DMS53 (cell line): ENCODE measurements around the gene DDHD1.
A peak's percentile ranks its signal among the peaks of the same experiment; 100 is the strongest.
"Not testable (repeated sequence)": the region's sequence is repeated elsewhere in the genome, so short reads cannot be mapped to it uniquely, and the experiment has no call there.

ENCODE experiments used
- DNase-seq: peaks from one replicate; lab custom pipeline; 2025; lab: John Stamatoyannopoulos, UW

DDHD1 gene

DNA sequence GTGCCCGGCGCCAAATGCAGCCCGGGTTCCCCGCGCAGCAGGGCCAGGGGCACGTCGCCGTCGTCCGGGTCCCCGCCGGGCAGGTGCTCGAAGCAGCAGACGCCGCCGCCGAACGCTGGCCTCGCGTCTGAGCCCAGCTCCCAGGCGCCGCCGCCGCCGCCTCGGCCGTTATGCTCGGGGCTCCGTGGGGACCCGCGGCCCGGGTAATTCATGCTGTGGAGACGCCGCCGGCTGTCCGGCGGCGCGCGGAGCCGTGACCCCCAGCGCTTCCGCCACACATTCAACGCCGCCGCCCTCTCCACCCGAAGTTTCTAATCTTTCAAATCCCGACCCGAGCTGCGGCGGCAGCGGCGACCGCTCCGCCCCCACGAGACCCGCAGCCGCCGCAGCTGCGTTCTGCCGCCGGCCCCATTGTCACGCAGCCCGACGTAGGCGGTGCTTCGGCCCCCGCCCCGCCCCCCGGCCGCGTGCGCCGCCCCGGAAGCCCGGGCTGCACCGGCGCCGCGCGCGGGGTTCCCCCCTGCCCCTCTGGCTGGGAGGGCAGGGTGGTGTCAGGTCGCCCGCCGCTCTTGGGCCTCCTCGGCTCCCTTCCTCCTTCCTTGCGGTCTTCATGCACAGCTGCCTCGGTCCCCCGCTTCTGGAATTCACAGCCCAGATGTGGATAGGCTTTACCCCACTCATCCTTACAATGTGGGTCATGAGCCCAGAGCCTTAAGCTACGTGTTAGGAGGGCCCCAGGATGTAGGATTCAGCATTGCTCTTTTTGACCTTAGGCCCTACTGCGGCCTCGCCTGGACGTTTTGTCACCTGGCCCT is at the start of gene DDHD1:
Gene DDHD1 (minus strand): TSS at position 437 of the 815 bp plus-strand sequence. CDS start 225 bp downstream, at position 212.
- DNase-seq = peak; percentile 88

DNA sequence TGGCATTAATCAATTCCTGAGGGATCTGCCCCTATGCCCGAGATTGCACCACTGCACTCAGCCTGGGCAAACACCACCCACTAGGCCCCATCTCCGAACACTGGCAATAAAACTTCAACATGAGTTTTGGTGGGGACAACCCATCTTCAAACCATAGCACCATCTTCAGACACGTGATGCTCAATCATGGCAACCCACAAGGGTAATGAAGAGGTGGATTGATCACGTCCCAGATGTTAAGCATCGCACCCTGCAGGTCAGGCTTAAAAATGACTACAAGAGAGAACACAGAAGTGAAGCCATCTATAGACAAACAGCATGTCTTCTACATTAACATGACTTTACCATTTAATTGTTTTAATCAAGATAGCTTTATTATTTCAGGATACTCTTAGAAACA is 42.8 kb upstream of the DDHD1 start:
- no peak for DNase-seq

- no peak for DNase-seq
These were observed 40.1 kb upstream of the DDHD1 start for GRCh38 chr14:53193193-53193592.

- DNase-seq = no peak
These were observed 39.1 kb upstream of the DDHD1 start for GRCh38 chr14:53192052-53192760.

GRCh38 chr14:53190938-53191337 is 37.8 kb upstream of the DDHD1 start:
- DNase-seq = no peak

GRCh38 chr14:53187921-53188463 is 34.9 kb upstream of the DDHD1 start:
- no peak for DNase-seq

GRCh38 chr14:53186532-53186931 is 33.4 kb upstream of the DDHD1 start:
- DNase-seq = no peak

DNA sequence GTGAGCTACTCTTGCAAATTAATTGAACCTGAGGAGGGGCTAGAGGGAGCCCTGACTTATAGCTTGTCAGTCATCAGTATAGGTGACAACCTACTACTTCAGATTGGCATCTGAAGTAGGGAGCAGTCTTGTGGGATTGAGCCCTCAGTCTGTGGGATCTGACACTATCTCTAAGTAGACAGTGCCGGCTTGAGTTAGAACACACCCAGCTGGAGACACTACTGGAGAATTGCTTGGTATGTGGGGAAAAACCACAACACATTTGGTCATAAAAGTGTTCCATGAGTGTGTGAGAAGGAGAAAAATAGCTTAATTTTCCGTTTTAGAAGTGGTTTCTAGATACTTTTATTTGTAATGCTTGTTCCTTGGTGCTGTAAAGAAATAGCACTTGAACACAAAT is 30.5 kb upstream of the DDHD1 start:
- DNase-seq = no peak

- no peak for DNase-seq
These were observed 29.9 kb upstream of the DDHD1 start for GRCh38 chr14:53183056-53183455.

- not testable (repeated sequence) for DNase-seq
These were observed 28.4 kb upstream of the DDHD1 start for GRCh38 chr14:53181463-53182081.

DNA sequence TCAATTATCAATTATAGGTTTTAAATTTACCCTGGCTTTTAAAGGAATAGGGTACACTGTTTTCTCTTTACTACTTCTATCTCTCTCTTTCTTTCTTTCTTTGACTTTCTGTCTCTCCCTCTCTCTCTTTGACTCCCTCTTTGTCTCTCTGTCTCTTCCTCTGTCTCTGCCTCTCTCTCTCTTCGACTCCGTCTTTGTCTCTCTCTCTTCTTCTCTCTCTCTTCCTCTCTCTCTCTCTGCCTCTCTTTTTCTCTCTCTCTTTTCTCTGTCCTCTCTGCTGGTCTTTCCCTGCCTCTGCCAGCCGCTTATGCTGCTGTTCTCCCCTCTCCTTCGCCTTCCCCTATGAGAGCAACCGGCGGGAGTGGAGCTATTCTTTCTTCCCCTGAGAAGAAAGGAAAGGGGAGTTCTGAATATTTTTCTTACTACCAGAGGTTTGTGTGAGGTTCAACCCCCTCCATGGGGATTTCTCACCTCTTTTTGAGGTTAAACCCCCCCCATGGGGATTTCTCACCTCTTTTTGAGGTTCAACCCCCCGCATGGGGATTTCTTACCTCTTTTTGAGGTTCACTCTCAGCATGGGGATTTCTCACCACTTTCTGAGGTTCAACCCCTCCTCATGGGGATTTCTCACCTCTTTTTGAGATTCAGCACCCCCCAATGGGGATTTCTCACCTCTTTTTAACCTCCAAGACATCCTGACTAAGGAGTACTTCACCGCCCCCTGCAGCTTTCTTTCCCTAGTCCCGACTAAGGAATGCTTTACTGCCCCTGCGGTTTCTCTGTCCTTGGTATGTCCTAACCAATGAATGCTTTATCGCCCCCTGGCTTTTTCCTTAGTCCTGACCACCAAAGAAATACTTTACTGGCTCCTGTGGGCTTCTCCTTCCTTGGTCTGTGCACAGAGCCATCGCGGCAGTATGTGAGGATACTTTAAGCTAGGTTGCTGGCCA is 27.4 kb upstream of the DDHD1 start:
- DNase-seq = no peak

DNA sequence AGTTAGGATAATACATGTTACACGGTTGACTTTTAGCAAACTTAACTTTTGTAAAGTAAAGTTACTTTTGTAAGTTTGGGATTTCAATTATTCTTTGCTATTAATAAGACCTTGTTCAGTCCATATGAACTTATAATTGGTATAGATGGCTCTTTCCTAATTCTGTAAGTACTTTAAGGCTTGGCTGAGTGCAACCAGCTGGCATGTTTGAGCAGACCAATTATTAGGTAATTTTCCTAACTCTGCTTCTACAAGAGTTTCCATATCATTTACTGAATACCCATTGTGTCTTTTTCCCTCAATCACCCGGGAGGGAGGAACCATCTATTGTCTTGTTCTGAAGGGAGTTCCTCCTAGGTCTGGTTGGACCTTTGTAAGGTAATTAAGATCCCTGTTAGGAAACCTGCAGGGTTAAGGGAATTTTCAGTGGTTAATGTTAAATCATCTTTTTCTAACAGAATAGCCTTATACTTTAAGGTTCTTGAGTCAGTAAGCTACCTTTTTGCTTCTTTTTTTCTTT is 26.4 kb upstream of the DDHD1 start:
- not testable (repeated sequence) for DNase-seq

GRCh38 chr14:53175375-53175774 is 22.3 kb upstream of the DDHD1 start:
- DNase-seq = no peak

- no peak for DNase-seq
These were observed 21.8 kb upstream of the DDHD1 start for GRCh38 chr14:53174918-53175317.

GRCh38 chr14:53168786-53169185 is 15.7 kb upstream of the DDHD1 start:
- no peak for DNase-seq

GRCh38 chr14:53167602-53168328 is 14.6 kb upstream of the DDHD1 start:
- no peak for DNase-seq

GRCh38 chr14:53161758-53162435 is 8.8 kb upstream of the DDHD1 start:
- DNase-seq = no peak

DNA sequence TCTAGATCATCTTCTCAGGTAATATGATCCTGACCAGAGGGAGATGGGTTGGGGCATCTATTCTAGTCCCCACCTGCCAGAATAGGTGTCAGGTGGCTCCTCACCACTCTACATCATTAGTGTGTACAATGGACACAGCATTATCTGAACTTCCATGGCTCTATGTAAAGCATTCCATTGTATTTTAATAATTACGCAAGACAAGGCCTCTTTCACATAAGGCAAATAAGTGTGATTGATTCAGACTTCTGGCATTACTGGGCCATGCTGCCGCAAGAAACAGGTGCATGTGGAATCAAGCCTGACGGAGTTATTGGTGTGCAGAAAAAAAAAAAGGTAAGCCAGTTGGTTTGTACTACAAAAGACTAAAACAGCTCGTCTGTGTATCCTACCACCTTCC is 3.1 kb upstream of the DDHD1 start:
- no peak for DNase-seq

GRCh38 chr14:53153702-53154112 is 584 bp upstream of the DDHD1 start:
- no peak for DNase-seq
